Cardiac fibroblast (primary cell): ENCODE measurements around the gene KLHL29.

ENCODE experiments used
- DNase-seq, 2 donors: peaks; one replicate each; pipeline versions ENCODE4 v3.0.0 to v3.0.0-alpha.2; 2010; ENCODE audit warnings: low read depth in 2 of 2
- H3K4me3 ChIP-seq, 2 donors: replicated peaks in 1 of 2; 1 replicate in 1 of 2; 2 replicates in 1 of 2; pipeline ENCODE4 v1.5.1; 2011; ENCODE audit warnings: low read depth in 2 of 2, low read length in 2 of 2, mild to moderate bottlenecking in 2 of 2, moderate library complexity in 1 of 2
- CTCF ChIP-seq: IDR thresholded peaks from one replicate; pipeline ENCODE4 v1.5.1; 2011; ENCODE audit warnings: low read depth, mild to moderate bottlenecking, low read length, inconsistent platforms

KLHL29 gene

GRCh38 chr2:23642516-23642915 is 257.5 kb downstream of the KLHL29 start:
- DNase-seq, result no peak
- no peak overlapping the region for H3K4me3 ChIP-seq
- TF ChIP-seq CTCF, result no peak

- DNase-seq, result no peak
- H3K4me3 ChIP-seq, result no peak overlapping the region
- no peak for TF ChIP-seq CTCF
These were observed 260.3 kb downstream of the KLHL29 start for GRCh38 chr2:23645230-23645808.

- no peak for DNase-seq
- no peak overlapping the region for H3K4me3 ChIP-seq
- TF ChIP-seq CTCF, result no peak
These were observed 262.6 kb downstream of the KLHL29 start for GRCh38 chr2:23647563-23647962.

GRCh38 chr2:23649303-23649702 is 264.3 kb downstream of the KLHL29 start:
- DNase-seq, result no peak
- no peak overlapping the region for H3K4me3 ChIP-seq
- no peak for TF ChIP-seq CTCF

- no peak for TF ChIP-seq CTCF
- peak; percentile 30 to 46 for DNase-seq
- H3K4me3 ChIP-seq, result no peak overlapping the region
These were observed 264.8 kb downstream of the KLHL29 start for GRCh38 chr2:23649819-23650218.

- peak; percentile 69 to 90 for DNase-seq
- TF ChIP-seq CTCF, result no peak
- H3K4me3 ChIP-seq, result no peak overlapping the region
These were observed 266.5 kb downstream of the KLHL29 start for GRCh38 chr2:23651187-23652080.
